Suppressor macrophage treated with lipopolysaccharide for 1 hour (primary cell): Measurements from ENCODE around the gene SYNC.
"Not testable (repeated sequence)": the region's sequence is repeated elsewhere in the genome, so short reads cannot be mapped to it uniquely, and the experiment has no call there.

Source experiments
- DNase-seq, 3 donors: peaks; one replicate each; pipeline ENCODE4 v3.0.0-alpha.2; 2020 to 2022

The SYNC gene

GRCh38 chr1:32693455-32694174, 9.0 kb downstream of the SYNC start:
- no peak for DNase-seq

- no peak for DNase-seq
These were observed 16.2 kb downstream of the SYNC start for GRCh38 chr1:32686387-32686786.

- no peak for DNase-seq
These were observed 17.1 kb downstream of the SYNC start for GRCh38 chr1:32685498-32685897.

GRCh38 chr1:32684167-32684811, 18.3 kb downstream of the SYNC start:
- no peak for DNase-seq

GRCh38 chr1:32683397-32683796, 19.2 kb downstream of the SYNC start:
- no peak for DNase-seq

GRCh38 chr1:32681999-32682398, 20.6 kb downstream of the SYNC start:
- DNase-seq, result no peak

GRCh38 chr1:32681509-32681908, 21.1 kb downstream of the SYNC start:
- no peak for DNase-seq

GRCh38 chr1:32680642-32681041, 21.9 kb downstream of the SYNC start:
- DNase-seq, result no peak

- not testable (repeated sequence) for DNase-seq
These were observed 22.6 kb downstream of the SYNC start for GRCh38 chr1:32679993-32680392.

- DNase-seq, result no peak
These were observed 25.6 kb downstream of the SYNC start for GRCh38 chr1:32676945-32677344.

GRCh38 chr1:32668716-32669115, 33.9 kb downstream of the SYNC start:
- not testable (repeated sequence) for DNase-seq

GRCh38 chr1:32666901-32667566, 35.5 kb downstream of the SYNC start:
- no peak for DNase-seq

- DNase-seq, result no peak
These were observed 36.7 kb downstream of the SYNC start for GRCh38 chr1:32665915-32666314.

- DNase-seq, result no peak
These were observed 43.0 kb downstream of the SYNC start for GRCh38 chr1:32659581-32659980.

GRCh38 chr1:32652244-32652962, 50.2 kb downstream of the SYNC start:
- no peak for DNase-seq

- no peak for DNase-seq
These were observed 51.0 kb downstream of the SYNC start for GRCh38 chr1:32651461-32652073.

GRCh38 chr1:32650752-32651460, 51.7 kb downstream of the SYNC start, which contains the start of gene RBBP4:
Gene RBBP4 (plus strand): TSS chr1:32651208. CDS start chr1:32651307, 99 bp downstream.
- DNase-seq, result peak; percentile 98 to 100 (median 100)

- DNase-seq, result peak; percentile 95 to 97 (median 96)
These were observed 52.3 kb downstream of the SYNC start, which contains the start of gene ZBTB8OS for GRCh38 chr1:32650248-32650751. Gene ZBTB8OS (minus strand): TSS chr1:32650550. CDS start chr1:32650529, 21 bp downstream.

- DNase-seq, result no peak
These were observed 55.0 kb downstream of the SYNC start for GRCh38 chr1:32647308-32648134.

- DNase-seq, result no peak
These were observed 58.1 kb downstream of the SYNC start for GRCh38 chr1:32644426-32644825.
